RWPE1 (cell line): ENCODE measurements around the gene ATF6B.

Experiments used
- CTCF ChIA-PET: fragments of 350-600 bp; sonication (Branson Sonifier 250); formaldehyde crosslinking; extraction: SDS; loops from one replicate; lab custom pipeline; 2021; lab: Yijun Ruan, JAX
- POLR2A ChIA-PET: fragments of 400-600 bp; formaldehyde crosslinking; extraction: SDS; loops from one replicate; lab custom pipeline; 2020; ENCODE audit warnings: antibody characterized with exemption; ENCODE audit not compliant: low non-redundant PET; lab: Yijun Ruan, JAX
- DNase-seq: peaks from one replicate; pipeline ENCODE4 v3.0.0; 2012; ENCODE audit warnings: low spot score
- H3K27ac ChIP-seq: fragments of 450-650 bp; 2 replicates; pipeline ENCODE4 v1.5.1; 2017
- TF ChIP-seq, protein P1 (sequence below): fragments of 450-650 bp; conservative IDR thresholded peaks from 2 replicates; pipeline ENCODE4 v1.5.1; 2017; ENCODE audit warnings: low read depth, mild to moderate bottlenecking

Gene ATF6B

GRCh38 chr6:32174416-32174815 lies 46.4 kb upstream of the ATF6B start:
- CTCF ChIA-PET = interaction anchor here (1.0 kb wide), 1 partner anchor 20 kb away, joined by 3 read pairs; no protein-coding TSS in a partner anchor
- H3K27ac ChIP-seq = no peak overlapping the region
- TF ChIP-seq, protein P1, sequence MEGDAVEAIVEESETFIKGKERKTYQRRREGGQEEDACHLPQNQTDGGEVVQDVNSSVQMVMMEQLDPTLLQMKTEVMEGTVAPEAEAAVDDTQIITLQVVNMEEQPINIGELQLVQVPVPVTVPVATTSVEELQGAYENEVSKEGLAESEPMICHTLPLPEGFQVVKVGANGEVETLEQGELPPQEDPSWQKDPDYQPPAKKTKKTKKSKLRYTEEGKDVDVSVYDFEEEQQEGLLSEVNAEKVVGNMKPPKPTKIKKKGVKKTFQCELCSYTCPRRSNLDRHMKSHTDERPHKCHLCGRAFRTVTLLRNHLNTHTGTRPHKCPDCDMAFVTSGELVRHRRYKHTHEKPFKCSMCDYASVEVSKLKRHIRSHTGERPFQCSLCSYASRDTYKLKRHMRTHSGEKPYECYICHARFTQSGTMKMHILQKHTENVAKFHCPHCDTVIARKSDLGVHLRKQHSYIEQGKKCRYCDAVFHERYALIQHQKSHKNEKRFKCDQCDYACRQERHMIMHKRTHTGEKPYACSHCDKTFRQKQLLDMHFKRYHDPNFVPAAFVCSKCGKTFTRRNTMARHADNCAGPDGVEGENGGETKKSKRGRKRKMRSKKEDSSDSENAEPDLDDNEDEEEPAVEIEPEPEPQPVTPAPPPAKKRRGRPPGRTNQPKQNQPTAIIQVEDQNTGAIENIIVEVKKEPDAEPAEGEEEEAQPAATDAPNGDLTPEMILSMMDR = no peak
- POLR2A ChIA-PET = no interaction called here
- no peak for DNase-seq

- no peak for DNase-seq
- TF ChIP-seq, protein P1 = no peak
- POLR2A ChIA-PET = no interaction called here
- H3K27ac ChIP-seq = no peak overlapping the region
- CTCF ChIA-PET = interaction anchor here (1.0 kb wide), 1 partner anchor 19 kb away, joined by 3 read pairs; no protein-coding TSS in a partner anchor
Observed at GRCh38 chr6:32173051-32173727, 45.1 kb upstream of the ATF6B start.

GRCh38 chr6:32171234-32171633 lies 43.2 kb upstream of the ATF6B start:
- CTCF ChIA-PET = no interaction called here
- POLR2A ChIA-PET = no interaction called here
- TF ChIP-seq, protein P1 = no peak

GRCh38 chr6:32170294-32170693 lies 42.2 kb upstream of the ATF6B start:
- POLR2A ChIA-PET = no interaction called here

More at GRCh38 chr6:32171234-32171633, 43.2 kb upstream of the ATF6B start:
- peak overlapping the region; percentile 19 for H3K27ac ChIP-seq
- no peak for DNase-seq

DNA sequence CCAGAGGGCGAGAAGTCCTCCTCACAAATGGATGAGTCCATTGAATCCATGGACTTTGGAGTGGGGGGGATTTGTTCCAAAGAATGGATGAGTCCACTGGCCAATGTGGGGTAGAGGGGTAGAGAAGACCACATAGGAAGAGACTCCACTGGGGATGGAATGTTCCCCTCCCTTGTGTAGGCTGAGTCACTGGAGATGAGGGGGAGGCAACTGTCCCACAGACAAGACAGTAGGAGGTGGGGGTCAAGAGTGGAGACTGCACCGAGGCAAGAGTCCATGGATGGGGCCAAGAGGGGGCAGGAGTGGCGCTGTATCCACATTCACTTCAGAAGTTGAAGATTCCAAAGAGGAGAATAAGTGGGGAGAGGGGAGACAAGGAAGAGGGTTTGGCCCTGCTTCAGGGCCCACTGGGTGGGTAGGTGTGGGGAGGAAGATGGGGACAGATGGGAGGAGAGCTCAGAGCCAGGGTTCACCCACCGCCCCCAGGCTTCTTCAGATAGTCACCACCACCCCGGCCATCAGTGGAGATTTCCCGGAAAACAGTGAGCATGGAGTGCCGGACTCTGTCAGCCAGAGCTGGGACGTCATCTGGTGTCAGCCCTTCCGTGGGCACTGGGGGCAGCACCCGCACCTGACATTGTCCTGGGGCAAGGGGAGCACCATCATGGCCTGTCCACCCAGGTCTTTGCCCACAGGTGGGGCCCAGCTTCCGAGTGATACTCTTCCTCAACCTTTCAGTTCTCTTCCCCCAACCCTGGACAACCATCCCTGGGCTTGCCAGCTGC lies 41.0 kb upstream of the ATF6B start:
- CTCF ChIA-PET = no interaction called here
- POLR2A ChIA-PET = no interaction called here
- H3K27ac ChIP-seq = peak overlapping the region; percentile 56
- TF ChIP-seq, protein P1 = no peak
- DNase-seq = no peak

More at GRCh38 chr6:32170294-32170693, 42.2 kb upstream of the ATF6B start:
- TF ChIP-seq, protein P1 = no peak
- H3K27ac ChIP-seq = peak overlapping the region; percentile 56
- CTCF ChIA-PET = no interaction called here
- no peak for DNase-seq

GRCh38 chr6:32168350-32168749 lies 40.3 kb upstream of the ATF6B start:
- no peak for DNase-seq
- ChIA-PET POLR2A (no interaction called here), CTCF (no interaction called here)
- H3K27ac ChIP-seq = peak overlapping the region; percentile 56
- TF ChIP-seq, protein P1 = no peak
